Bronchus fibroblast of lung (primary cell): ENCODE data around the gene PEX11A. TPM values are rescaled to one million over a fixed set of nuclear protein-coding genes. Genes with fewer than 3 reads are reported as not detected.

ENCODE experiments used
- total RNA-seq: library from RNA; depleted of rRNA; stranded (reverse); fragments of >200 nt; gene quantifications from 2 replicates; pipeline ENCODE4 v1.2.3, GENCODE V29; 2015

Gene PEX11A, protein sequence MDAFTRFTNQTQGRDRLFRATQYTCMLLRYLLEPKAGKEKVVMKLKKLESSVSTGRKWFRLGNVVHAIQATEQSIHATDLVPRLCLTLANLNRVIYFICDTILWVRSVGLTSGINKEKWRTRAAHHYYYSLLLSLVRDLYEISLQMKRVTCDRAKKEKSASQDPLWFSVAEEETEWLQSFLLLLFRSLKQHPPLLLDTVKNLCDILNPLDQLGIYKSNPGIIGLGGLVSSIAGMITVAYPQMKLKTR
- 3.7 and 4.9 TPM in 2 replicates for total RNA-seq

DNA sequence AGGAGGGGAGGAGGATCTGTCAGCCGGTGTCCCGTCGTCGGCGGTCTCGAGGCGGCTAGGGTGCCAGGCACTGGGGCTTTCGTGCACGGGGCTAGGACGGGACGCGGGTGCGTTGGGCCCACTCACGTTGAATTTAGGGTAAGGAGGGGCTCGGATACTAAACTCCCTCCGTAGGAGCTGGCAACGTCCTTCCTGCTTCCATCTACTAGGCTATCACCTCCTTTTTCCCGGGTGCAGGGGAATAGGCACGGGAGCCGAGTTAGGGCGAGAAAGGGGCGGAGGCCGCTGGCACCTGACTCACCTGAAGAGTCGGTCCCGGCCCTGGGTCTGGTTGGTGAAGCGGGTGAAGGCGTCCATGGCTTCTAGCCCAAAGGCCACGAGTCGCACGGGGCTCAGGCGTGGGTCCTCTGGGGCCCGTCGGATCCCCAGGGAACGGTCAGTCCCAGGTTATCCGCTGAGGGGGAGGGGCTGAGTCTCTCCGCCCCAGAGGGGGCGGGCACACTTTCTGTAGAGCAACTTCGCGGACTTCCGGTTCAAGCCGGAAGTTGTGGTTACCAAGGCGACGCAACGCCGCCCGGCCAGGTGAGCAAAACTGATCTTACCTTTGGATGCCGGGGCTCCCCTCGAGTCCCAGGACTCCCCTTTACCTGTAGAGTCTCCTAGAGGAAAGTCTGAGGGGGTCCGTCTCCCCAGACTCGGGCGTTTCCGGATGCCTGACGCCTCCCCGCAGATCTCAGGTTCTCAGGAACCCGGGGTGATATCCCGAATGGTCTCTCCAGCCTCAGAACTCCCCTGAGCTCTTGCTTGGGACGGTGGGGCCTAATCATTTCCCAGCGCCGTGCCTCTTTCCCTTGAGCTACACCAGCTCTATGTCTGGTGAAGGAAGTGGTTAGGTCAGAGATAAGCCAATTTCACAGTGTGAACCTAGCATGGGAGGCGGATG, at the start of gene PEX11A, which contains the start of gene WDR93:
TSS of gene PEX11A (minus strand) at position 479 of the 943 bp plus-strand sequence. CDS start at position 357, 122 bp downstream.
TSS of gene WDR93 (plus strand) at position 536 of the 943 bp plus-strand sequence. CDS start 10,936 bp downstream, outside the sequence.

DNA sequence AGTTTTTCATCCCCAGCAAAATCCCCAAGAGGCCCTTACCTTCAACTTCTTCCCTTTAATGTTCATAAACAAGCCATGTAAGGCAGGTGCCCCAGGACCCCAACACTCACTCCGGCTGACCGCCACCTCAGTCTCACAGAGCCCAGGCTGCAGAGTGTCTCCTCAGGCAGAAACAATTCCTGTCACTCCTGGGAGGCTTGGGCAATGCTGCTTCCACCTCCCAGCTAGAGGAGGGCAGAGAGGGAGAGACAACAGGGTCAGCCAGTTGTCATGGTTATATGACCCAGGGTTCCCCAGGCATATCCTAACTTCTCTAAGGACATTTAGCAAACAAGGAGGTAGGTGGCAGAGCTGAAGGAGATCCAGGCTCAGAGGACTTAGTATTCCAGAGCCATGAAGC, 11.3 kb downstream of the PEX11A start, which contains the start of gene PLIN1:
TSS of gene PLIN1 (minus strand) at position 156 of the 400 bp plus-strand sequence. CDS start 1,878 bp downstream, outside the sequence.

GRCh38 chr15:89654847-89655805, 35.4 kb downstream of the PEX11A start, which contains the start of gene KIF7:
KIF7 (minus strand) TSS chr15:89655467; CDS start chr15:89652930, 2,537 bp downstream.

Other genes starting within 250 kb of the PEX11A start
- not detected in 2 replicates for gene RHCG, start 194.2 kb downstream of the PEX11A start, total RNA-seq
- gene TICRR, start 115.3 kb downstream of the PEX11A start, total RNA-seq = 8.0 and 10.3 TPM in 2 replicates
- 7.6 and 8.6 TPM in 2 replicates for gene KIF7, start 35.3 kb downstream of the PEX11A start, total RNA-seq
- 0.15 TPM in 1 of 2 replicates, not detected in the other for gene PLIN1, start 11.4 kb downstream of the PEX11A start, total RNA-seq
- gene WDR93, start 57 bp upstream of the PEX11A start, total RNA-seq = 0.15 TPM in 1 of 2 replicates, not detected in the other
- gene MESP1, start 60.5 kb upstream of the PEX11A start, total RNA-seq = 0.45 and 0.84 TPM in 2 replicates
- gene MESP2, start 85.6 kb upstream of the PEX11A start, total RNA-seq = 0.45 and 1.3 TPM in 2 replicates
- 127 and 128 TPM in 2 replicates for gene ANPEP, start 124.1 kb upstream of the PEX11A start, total RNA-seq
- gene AP3S2, start 203.2 kb upstream of the PEX11A start, total RNA-seq = 21.7 and 26.9 TPM in 2 replicates
- gene ARPIN, start 222.2 kb upstream of the PEX11A start, total RNA-seq = 12.5 and 14.8 TPM in 2 replicates